GM11168 (cell line): ENCODE measurements around the gene CSTPP1.
"Not testable (repeated sequence)": the region's sequence is repeated elsewhere in the genome, so short reads cannot be mapped to it uniquely, and the experiment has no call there.

Source experiments
- in situ Hi-C: fragments of 300-500 bp; cut with MboI; formaldehyde crosslinking; loops from one replicate; pipeline ENCODE4 v1.12.0; 2022; ENCODE audit warnings: low sequenced_read_pairs; ENCODE audit not compliant: unreplicated experiment

The CSTPP1 gene

GRCh38 chr11:46907606-46908005 lies 29.0 kb upstream of the CSTPP1 start:
- in situ Hi-C loops, result no loop called here

GRCh38 chr11:46912526-46913150 lies 23.9 kb upstream of the CSTPP1 start:
- in situ Hi-C loops, result no loop called here

- in situ Hi-C loops, result no loop called here
Observed at GRCh38 chr11:46913484-46913883, 23.1 kb upstream of the CSTPP1 start.

GRCh38 chr11:46914363-46914762 lies 22.2 kb upstream of the CSTPP1 start:
- in situ Hi-C loops, result no loop called here

- in situ Hi-C loops, result no loop called here
Observed at GRCh38 chr11:46914910-46915309, 21.7 kb upstream of the CSTPP1 start.

GRCh38 chr11:46916286-46917108 lies 20.1 kb upstream of the CSTPP1 start:
- in situ Hi-C loops, result no loop called here

- in situ Hi-C loops, result no loop called here
Observed at GRCh38 chr11:46917109-46917761, 19.3 kb upstream of the CSTPP1 start.

GRCh38 chr11:46917762-46918082 lies 18.8 kb upstream of the CSTPP1 start:
- in situ Hi-C loops, result no loop called here

- in situ Hi-C loops, result no loop called here
Observed at GRCh38 chr11:46918083-46918787, 18.3 kb upstream of the CSTPP1 start, which contains the start of gene LRP4. Gene LRP4 (minus strand): TSS chr11:46918550. CDS start chr11:46918379, 171 bp downstream.

GRCh38 chr11:46918788-46919513 lies 17.6 kb upstream of the CSTPP1 start:
- in situ Hi-C loops, result no loop called here

- in situ Hi-C loops, result no loop called here
Observed at GRCh38 chr11:46920755-46921154, 15.8 kb upstream of the CSTPP1 start.

- in situ Hi-C loops, result not testable (repeated sequence)
Observed at GRCh38 chr11:46927928-46928327, 8.6 kb upstream of the CSTPP1 start.

GRCh38 chr11:46928701-46929100 lies 7.9 kb upstream of the CSTPP1 start:
- in situ Hi-C loops, result not testable (repeated sequence)

- in situ Hi-C loops, result no loop called here
Observed at GRCh38 chr11:46930089-46930488, 6.5 kb upstream of the CSTPP1 start.

- in situ Hi-C loops, result no loop called here
Observed at GRCh38 chr11:46942172-46942571, 5.6 kb downstream of the CSTPP1 start.

- in situ Hi-C loops, result no loop called here
Observed at GRCh38 chr11:46944356-46945075, 8.0 kb downstream of the CSTPP1 start.

GRCh38 chr11:46947399-46948077 lies 11.0 kb downstream of the CSTPP1 start:
- in situ Hi-C loops, result no loop called here

- in situ Hi-C loops, result no loop called here
Observed at GRCh38 chr11:46948378-46949131, 12.0 kb downstream of the CSTPP1 start.
